NCI-H1930 (cell line): ENCODE results near the gene LRRTM1.

Experiments
- DNase-seq, 2 experiments: peaks; one replicate each; lab custom pipeline; 2025; lab: John Stamatoyannopoulos, UW

LRRTM1 gene

GRCh38 chr2:80303909-80304837, at the start of gene LRRTM1:
LRRTM1 (minus strand) TSS chr2:80304752; CDS start chr2:80303819, 933 bp downstream.
- peak in 1 of 2 experiments; percentile 47 for DNase-seq

- DNase-seq, result no peak
Measured at GRCh38 chr2:80351231-80351630, 46.7 kb upstream of the LRRTM1 start.

GRCh38 chr2:80348953-80349352, 44.4 kb upstream of the LRRTM1 start:
- no peak for DNase-seq

DNA sequence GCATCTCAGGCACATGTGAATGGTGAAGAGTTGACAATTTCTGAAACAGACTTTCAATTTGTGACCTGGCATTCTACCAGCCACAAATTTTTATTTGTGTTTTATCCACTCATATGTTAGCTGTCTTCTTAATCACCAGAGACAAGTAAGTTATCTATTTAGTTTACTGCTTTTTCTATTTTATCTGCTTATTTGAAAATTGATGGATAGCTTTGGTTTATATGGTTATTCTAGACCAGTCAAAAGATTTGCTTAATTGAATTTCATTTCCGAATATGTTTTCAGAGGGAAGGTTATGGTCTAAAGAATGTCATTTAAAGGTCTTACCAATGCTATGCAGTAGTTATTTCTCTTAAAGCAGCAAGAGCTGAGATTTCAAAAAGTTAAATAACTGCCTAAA, 43.5 kb upstream of the LRRTM1 start:
- DNase-seq, result no peak

GRCh38 chr2:80340022-80340421, 35.5 kb upstream of the LRRTM1 start:
- DNase-seq, result no peak

DNA sequence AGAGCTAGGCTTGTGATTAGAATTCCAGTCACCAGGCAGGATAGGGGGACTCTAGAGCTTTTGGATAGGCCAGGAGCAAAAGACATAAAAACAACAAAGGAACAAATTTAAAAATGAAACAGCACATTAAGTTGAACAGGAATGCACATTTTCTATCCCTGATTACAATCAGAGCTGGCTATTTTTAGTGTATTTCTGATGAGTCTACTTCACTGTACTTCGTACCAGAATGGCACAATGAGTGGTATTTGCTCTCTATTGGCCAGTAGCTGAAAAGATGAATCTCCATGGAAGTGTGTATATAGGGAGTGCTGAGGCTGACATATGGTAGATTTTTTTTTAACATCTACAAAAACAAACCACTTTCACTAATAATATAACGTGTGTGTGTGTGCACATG, 34.2 kb upstream of the LRRTM1 start:
- DNase-seq, result no peak

GRCh38 chr2:80335411-80335810, 30.9 kb upstream of the LRRTM1 start:
- DNase-seq, result no peak

DNA sequence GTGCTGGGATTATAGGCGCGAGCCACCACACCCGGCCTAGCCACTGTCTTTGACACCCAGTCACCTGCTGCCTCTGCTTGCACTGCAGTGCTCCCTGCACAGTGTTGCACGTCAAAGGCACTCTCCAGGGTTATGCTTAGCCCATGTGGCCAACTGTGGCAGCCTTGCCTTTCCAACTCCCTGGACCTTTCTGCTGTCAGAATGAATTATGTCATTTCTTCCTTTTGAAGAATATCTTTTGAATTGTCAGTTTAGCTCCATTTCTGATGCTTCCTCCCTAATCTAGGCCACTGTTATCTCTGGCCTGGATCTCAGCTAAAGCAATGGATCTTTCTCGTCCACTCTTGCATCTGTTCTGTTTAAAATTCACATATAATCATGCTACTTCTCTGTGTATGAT, 29.3 kb upstream of the LRRTM1 start:
- no peak for DNase-seq

DNA sequence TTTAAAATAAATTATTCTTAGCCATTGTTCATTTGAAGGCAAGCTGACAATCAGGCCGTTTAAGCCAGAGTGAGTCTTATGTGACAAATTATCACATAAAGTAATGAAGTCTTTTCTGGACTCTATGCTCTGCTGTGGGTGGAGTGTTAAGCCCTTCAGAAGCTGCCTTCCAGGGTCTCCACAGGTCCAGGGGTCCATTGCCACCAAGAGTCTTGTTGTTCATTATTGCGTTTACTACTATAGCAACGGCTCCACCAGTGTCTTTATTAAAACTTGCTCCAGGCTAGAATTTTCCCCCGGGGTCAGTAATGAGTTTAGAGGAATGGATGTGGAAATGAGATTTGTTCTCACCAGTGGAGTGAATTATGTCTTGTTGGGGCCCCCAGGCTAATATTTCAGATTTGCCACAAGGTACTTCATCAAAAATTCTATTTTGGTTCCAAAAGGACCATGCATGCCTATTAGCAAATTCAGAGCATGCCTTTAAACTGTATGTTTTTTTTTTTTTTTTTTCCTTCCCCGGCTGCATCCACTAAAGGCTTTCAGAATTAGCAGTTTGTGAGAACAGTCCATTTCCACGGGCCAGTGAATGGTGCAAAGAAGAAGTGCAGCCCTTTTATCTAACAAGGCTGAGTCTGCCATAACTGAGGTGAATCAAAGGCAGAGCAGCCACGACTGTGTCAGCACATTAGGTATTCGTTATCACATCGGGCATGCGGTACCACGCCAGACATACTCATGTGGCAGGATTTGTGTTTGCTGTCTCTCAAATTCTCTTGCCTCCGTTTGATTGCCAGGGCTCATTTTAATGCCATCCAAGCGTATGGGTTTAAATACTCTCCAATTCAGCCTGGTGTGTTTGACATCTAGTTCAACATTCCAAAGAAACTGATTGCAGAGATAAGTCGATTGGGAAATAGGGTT, 26.2 kb upstream of the LRRTM1 start:
- DNase-seq, result no peak

- DNase-seq, result no peak
Measured at GRCh38 chr2:80329491-80329890, 24.9 kb upstream of the LRRTM1 start.

DNA sequence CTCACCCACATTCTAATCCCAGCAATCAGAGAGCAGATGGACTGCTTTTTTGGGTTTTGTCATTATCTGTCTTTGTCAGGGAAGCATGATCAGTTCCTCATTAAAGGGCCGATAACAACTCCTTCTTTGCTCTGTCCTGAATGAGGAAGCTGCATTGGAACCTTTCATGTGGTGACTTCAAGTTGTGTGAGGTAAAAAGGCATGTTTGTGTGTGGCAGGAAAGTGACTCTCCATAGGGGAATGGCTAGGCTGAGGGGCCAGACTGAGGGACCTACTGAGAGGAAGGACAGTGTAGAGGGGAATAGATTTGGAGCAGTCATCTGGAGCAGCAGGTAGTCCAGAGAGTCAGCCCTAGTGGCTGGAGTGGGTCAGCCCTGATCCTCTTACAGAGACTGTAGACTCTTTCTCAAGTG, 23.6 kb upstream of the LRRTM1 start:
- no peak for DNase-seq

- no peak for DNase-seq
Measured at GRCh38 chr2:80326861-80327260, 22.3 kb upstream of the LRRTM1 start.

- peak; percentile 32 to 60 for DNase-seq
Measured at GRCh38 chr2:80326214-80326613, 21.7 kb upstream of the LRRTM1 start.

GRCh38 chr2:80324525-80324924, 20.0 kb upstream of the LRRTM1 start:
- DNase-seq, result no peak

DNA sequence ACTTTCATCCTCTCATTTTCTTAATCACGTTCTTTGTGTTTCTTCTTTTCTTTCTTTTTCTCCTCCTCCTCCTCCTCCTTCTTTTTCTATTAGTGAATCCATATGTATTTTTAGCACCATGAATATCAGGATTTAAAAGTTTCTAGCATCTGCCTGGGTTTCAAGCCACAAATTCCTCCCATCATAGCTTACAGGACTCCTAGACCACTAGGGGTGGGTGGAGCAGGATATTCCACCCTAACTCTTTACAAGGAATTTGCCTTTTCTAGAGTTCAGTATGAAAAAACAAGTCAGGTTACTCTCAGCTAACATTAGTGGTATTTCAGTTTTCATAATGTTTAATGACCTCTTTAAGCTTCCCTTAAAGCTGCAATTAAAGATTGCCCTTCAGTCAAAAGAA, 19.1 kb upstream of the LRRTM1 start:
- DNase-seq, result no peak

- no peak for DNase-seq
Measured at GRCh38 chr2:80322958-80323357, 18.4 kb upstream of the LRRTM1 start.

- DNase-seq, result no peak
Measured at GRCh38 chr2:80322311-80322920, 17.9 kb upstream of the LRRTM1 start.

- no peak for DNase-seq
Measured at GRCh38 chr2:80312282-80312839, 7.8 kb upstream of the LRRTM1 start.

DNA sequence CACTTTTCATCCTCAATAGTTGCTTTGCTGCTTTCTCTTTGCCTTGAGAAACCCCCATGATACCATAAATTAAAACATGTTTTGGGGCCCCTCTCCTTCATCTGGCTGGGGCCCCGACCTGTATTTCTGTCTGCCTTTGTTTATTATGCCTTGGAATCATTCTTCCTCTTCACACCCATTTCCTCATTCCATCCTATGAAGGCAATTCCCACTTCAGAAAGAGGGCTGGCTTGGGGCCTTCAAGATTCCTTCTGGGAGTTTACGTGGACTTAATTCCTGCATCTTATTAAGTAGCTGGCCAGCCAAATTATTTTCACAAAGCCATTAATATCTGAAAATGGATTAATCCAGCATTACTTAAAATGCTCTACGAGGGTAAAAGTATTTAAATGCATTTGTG, 6.8 kb upstream of the LRRTM1 start:
- no peak for DNase-seq

DNA sequence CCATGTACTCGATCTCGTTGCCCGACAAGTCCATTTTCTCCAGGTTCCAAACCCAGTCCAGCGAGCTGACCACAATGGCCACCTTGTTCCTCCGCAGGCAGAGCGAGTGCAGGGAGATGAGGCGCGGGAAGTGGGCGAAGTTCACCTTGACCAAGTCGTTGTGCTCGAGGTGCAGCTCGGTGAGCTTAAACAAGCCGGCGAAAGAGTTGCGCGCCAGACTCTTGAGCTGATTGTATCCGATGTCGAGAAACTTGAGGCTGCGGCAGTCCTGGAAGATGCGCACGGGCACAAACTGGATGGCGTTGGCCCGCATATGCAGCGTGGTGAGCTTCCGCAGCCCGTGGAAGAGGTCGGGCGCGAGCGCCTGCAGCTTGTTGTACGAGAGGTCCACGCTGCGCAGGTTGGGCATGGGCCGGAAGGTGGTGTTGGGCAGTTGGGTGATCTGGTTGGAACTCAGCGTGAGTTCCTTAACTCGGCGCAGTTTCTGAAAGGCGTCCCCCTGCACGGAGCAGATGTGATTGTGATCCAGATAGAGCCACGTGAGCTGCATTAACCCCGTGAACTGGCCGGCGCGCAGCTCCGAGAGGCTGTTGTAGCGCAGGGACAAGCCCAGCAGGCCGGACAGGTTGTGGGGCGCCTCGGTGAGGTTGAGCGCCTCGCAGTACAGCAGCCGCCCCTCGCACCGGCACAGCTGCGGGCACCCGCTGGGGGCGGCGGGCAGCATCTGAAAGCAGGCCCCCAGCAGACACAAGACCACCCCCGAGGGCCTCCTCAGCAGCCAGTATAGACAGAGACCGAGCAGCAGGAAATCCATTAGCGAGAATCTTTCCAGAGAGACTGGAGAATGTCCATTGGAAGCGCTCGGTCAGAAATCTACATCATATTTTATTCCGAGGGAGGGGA, 1.3 kb downstream of the LRRTM1 start:
- DNase-seq, result no peak
